ENCODE measurements around the gene KIF6.

KIF6 gene

GRCh38 chr6:39380837-39381549, 344.2 kb downstream of the KIF6 start:
- Histone ChIP-seq H3K4me1 (ENCODE audit: control insufficient read depth, low read depth, low read length) (no peaks in the 10 kb centered on the region), H3K9ac (ENCODE audit: low read length) (no peak overlapping the region), H3K27me3 (ENCODE audit: control insufficient read depth, insufficient read depth, low read length) (no peaks in the 10 kb centered on the region), H3K27ac (ENCODE audit: low read length) (no peak overlapping the region), H3K36me3 (ENCODE audit: control insufficient read depth, low read depth, low read length) (no peaks in the 10 kb centered on the region), H3K9me3 (ENCODE audit: control insufficient read depth, low read depth, low read length) (no peaks in the 10 kb centered on the region), H3K4me3 (ENCODE audit: low read length) (no peak overlapping the region)

GRCh38 chr6:39378960-39379425, 346.2 kb downstream of the KIF6 start:
- H3K27ac ChIP-seq (ENCODE audit: low read length), result no peak overlapping the region
- H3K9ac ChIP-seq (ENCODE audit: low read length), result no peak overlapping the region
- H3K9me3 ChIP-seq (ENCODE audit: control insufficient read depth, low read depth, low read length), result no peaks in the 10 kb centered on the region
- H3K27me3 ChIP-seq (ENCODE audit: control insufficient read depth, insufficient read depth, low read length), result no peaks in the 10 kb centered on the region
- no peak overlapping the region for H3K4me3 ChIP-seq (ENCODE audit: low read length)
- H3K4me1 ChIP-seq (ENCODE audit: control insufficient read depth, low read depth, low read length), result no peaks in the 10 kb centered on the region
- no peaks in the 10 kb centered on the region for H3K36me3 ChIP-seq (ENCODE audit: control insufficient read depth, low read depth, low read length)

- Histone ChIP-seq H3K36me3 (ENCODE audit: control insufficient read depth, low read depth, low read length) (no peaks in the 10 kb centered on the region), H3K4me3 (ENCODE audit: low read length) (no peak overlapping the region), H3K4me1 (ENCODE audit: control insufficient read depth, low read depth, low read length) (no peaks in the 10 kb centered on the region), H3K27me3 (ENCODE audit: control insufficient read depth, insufficient read depth, low read length) (no peaks in the 10 kb centered on the region), H3K9me3 (ENCODE audit: control insufficient read depth, low read depth, low read length) (no peaks in the 10 kb centered on the region), H3K27ac (ENCODE audit: low read length) (no peak overlapping the region), H3K9ac (ENCODE audit: low read length) (no peak overlapping the region)
Measured at GRCh38 chr6:39378175-39378959, 346.8 kb downstream of the KIF6 start.

GRCh38 chr6:39377539-39377950, 347.7 kb downstream of the KIF6 start:
- no peaks in the 10 kb centered on the region for H3K27me3 ChIP-seq (ENCODE audit: control insufficient read depth, insufficient read depth, low read length)
- H3K27ac ChIP-seq (ENCODE audit: low read length), result no peak overlapping the region
- no peaks in the 10 kb centered on the region for H3K9me3 ChIP-seq (ENCODE audit: control insufficient read depth, low read depth, low read length)
- no peaks in the 10 kb centered on the region for H3K4me1 ChIP-seq (ENCODE audit: control insufficient read depth, low read depth, low read length)
- H3K9ac ChIP-seq (ENCODE audit: low read length), result no peak overlapping the region
- no peaks in the 10 kb centered on the region for H3K36me3 ChIP-seq (ENCODE audit: control insufficient read depth, low read depth, low read length)
- H3K4me3 ChIP-seq (ENCODE audit: low read length), result no peak overlapping the region

- H3K27me3 ChIP-seq (ENCODE audit: control insufficient read depth, insufficient read depth, low read length), result no peaks in the 10 kb centered on the region
- H3K27ac ChIP-seq (ENCODE audit: low read length), result no peak overlapping the region
- H3K4me1 ChIP-seq (ENCODE audit: control insufficient read depth, low read depth, low read length), result no peaks in the 10 kb centered on the region
- no peaks in the 10 kb centered on the region for H3K36me3 ChIP-seq (ENCODE audit: control insufficient read depth, low read depth, low read length)
- H3K9ac ChIP-seq (ENCODE audit: low read length), result no peak overlapping the region
- H3K9me3 ChIP-seq (ENCODE audit: control insufficient read depth, low read depth, low read length), result no peaks in the 10 kb centered on the region
- no peak overlapping the region for H3K4me3 ChIP-seq (ENCODE audit: low read length)
Measured at GRCh38 chr6:39375405-39375804, 349.8 kb downstream of the KIF6 start.

- Histone ChIP-seq H3K27me3 (ENCODE audit: control insufficient read depth, insufficient read depth, low read length) (no peaks in the 10 kb centered on the region), H3K27ac (ENCODE audit: low read length) (no peak overlapping the region), H3K4me3 (ENCODE audit: low read length) (no peak overlapping the region), H3K9me3 (ENCODE audit: control insufficient read depth, low read depth, low read length) (no peaks in the 10 kb centered on the region), H3K9ac (ENCODE audit: low read length) (no peak overlapping the region), H3K36me3 (ENCODE audit: control insufficient read depth, low read depth, low read length) (no peaks in the 10 kb centered on the region), H3K4me1 (ENCODE audit: control insufficient read depth, low read depth, low read length) (no peaks in the 10 kb centered on the region)
Measured at GRCh38 chr6:39370390-39370789, 354.8 kb downstream of the KIF6 start.

- Histone ChIP-seq H3K36me3 (ENCODE audit: control insufficient read depth, low read depth, low read length) (no peaks in the 10 kb centered on the region), H3K9ac (ENCODE audit: low read length) (no peak overlapping the region), H3K4me3 (ENCODE audit: low read length) (no peak overlapping the region), H3K27ac (ENCODE audit: low read length) (no peak overlapping the region), H3K4me1 (ENCODE audit: control insufficient read depth, low read depth, low read length) (no peaks in the 10 kb centered on the region), H3K9me3 (ENCODE audit: control insufficient read depth, low read depth, low read length) (no peaks in the 10 kb centered on the region), H3K27me3 (ENCODE audit: control insufficient read depth, insufficient read depth, low read length) (no peaks in the 10 kb centered on the region)
Measured at GRCh38 chr6:39369987-39370386, 355.2 kb downstream of the KIF6 start.

- no peak overlapping the region for H3K27ac ChIP-seq (ENCODE audit: low read length)
- H3K36me3 ChIP-seq (ENCODE audit: control insufficient read depth, low read depth, low read length), result no peaks in the 10 kb centered on the region
- H3K9ac ChIP-seq (ENCODE audit: low read length), result no peak overlapping the region
- no peaks in the 10 kb centered on the region for H3K27me3 ChIP-seq (ENCODE audit: control insufficient read depth, insufficient read depth, low read length)
- no peak overlapping the region for H3K4me3 ChIP-seq (ENCODE audit: low read length)
- no peaks in the 10 kb centered on the region for H3K9me3 ChIP-seq (ENCODE audit: control insufficient read depth, low read depth, low read length)
- no peaks in the 10 kb centered on the region for H3K4me1 ChIP-seq (ENCODE audit: control insufficient read depth, low read depth, low read length)
Measured at GRCh38 chr6:39367700-39368099, 357.5 kb downstream of the KIF6 start.

GRCh38 chr6:39366931-39367618, 358.1 kb downstream of the KIF6 start:
- Histone ChIP-seq H3K27me3 (ENCODE audit: control insufficient read depth, insufficient read depth, low read length) (no peaks in the 10 kb centered on the region), H3K36me3 (ENCODE audit: control insufficient read depth, low read depth, low read length) (no peaks in the 10 kb centered on the region), H3K4me1 (ENCODE audit: control insufficient read depth, low read depth, low read length) (peaks cover 3% of the 10 kb centered on the region), H3K4me3 (ENCODE audit: low read length) (no peak overlapping the region), H3K9ac (ENCODE audit: low read length) (no peak overlapping the region), H3K27ac (ENCODE audit: low read length) (no peak overlapping the region), H3K9me3 (ENCODE audit: control insufficient read depth, low read depth, low read length) (no peaks in the 10 kb centered on the region)

GRCh38 chr6:39365281-39366074, 359.7 kb downstream of the KIF6 start:
- Histone ChIP-seq H3K9me3 (ENCODE audit: control insufficient read depth, low read depth, low read length) (no peaks in the 10 kb centered on the region), H3K27me3 (ENCODE audit: control insufficient read depth, insufficient read depth, low read length) (no peaks in the 10 kb centered on the region), H3K36me3 (ENCODE audit: control insufficient read depth, low read depth, low read length) (no peaks in the 10 kb centered on the region), H3K4me1 (ENCODE audit: control insufficient read depth, low read depth, low read length) (peaks cover 4% of the 10 kb centered on the region), H3K27ac (ENCODE audit: low read length) (no peak overlapping the region), H3K9ac (ENCODE audit: low read length) (no peak overlapping the region), H3K4me3 (ENCODE audit: low read length) (no peak overlapping the region)

GRCh38 chr6:39363280-39363679, 361.9 kb downstream of the KIF6 start:
- no peaks in the 10 kb centered on the region for H3K36me3 ChIP-seq (ENCODE audit: control insufficient read depth, low read depth, low read length)
- no peaks in the 10 kb centered on the region for H3K27me3 ChIP-seq (ENCODE audit: control insufficient read depth, insufficient read depth, low read length)
- H3K9me3 ChIP-seq (ENCODE audit: control insufficient read depth, low read depth, low read length), result no peaks in the 10 kb centered on the region
- H3K9ac ChIP-seq (ENCODE audit: low read length), result no peak overlapping the region
- peaks cover 4% of the 10 kb centered on the region for H3K4me1 ChIP-seq (ENCODE audit: control insufficient read depth, low read depth, low read length)
- H3K4me3 ChIP-seq (ENCODE audit: low read length), result no peak overlapping the region
- no peak overlapping the region for H3K27ac ChIP-seq (ENCODE audit: low read length)

Measured in iPS-18a (cell line).